ENCODE results near the gene RALGPS1. TPM values are rescaled to one million over a fixed set of nuclear protein-coding genes. Genes with fewer than 3 reads are reported as not detected.
A peak's percentile ranks its signal among the peaks of the same experiment; 100 is the strongest.

The RALGPS1 gene
- total RNA-seq, 1 experiment from 2014 or later: 6.4 TPM

- DNase-seq: peak; percentile 96
- Histone ChIP-seq H3K36me3 (replicated peaks; ENCODE audit: control insufficient read depth, insufficient read depth, low read length) (no peaks in the 10 kb centered on the region), H3K4me3 (ENCODE audit: insufficient read depth, low read depth, low read length) (no peak overlapping the region), H3K27me3 (ENCODE audit: control insufficient read depth, insufficient read depth, low read length) (no peaks in the 10 kb centered on the region)
Observed at GRCh38 chr9:127112056-127112455, 197.5 kb downstream of the RALGPS1 start.

- DNase-seq: no peak
- Histone ChIP-seq H3K36me3 (replicated peaks; ENCODE audit: control insufficient read depth, insufficient read depth, low read length) (no peaks in the 10 kb centered on the region), H3K4me3 (ENCODE audit: insufficient read depth, low read depth, low read length) (no peak overlapping the region), H3K27me3 (ENCODE audit: control insufficient read depth, insufficient read depth, low read length) (no peaks in the 10 kb centered on the region)
Observed at GRCh38 chr9:127112735-127113161, 198.2 kb downstream of the RALGPS1 start.

GRCh38 chr9:127113191-127113972 is 198.8 kb downstream of the RALGPS1 start:
- no peak overlapping the region for H3K4me3 ChIP-seq (ENCODE audit: insufficient read depth, low read depth, low read length)
- H3K36me3 ChIP-seq (replicated peaks; ENCODE audit: control insufficient read depth, insufficient read depth, low read length): no peaks in the 10 kb centered on the region
- H3K27me3 ChIP-seq (ENCODE audit: control insufficient read depth, insufficient read depth, low read length): no peaks in the 10 kb centered on the region
- no peak for DNase-seq

GRCh38 chr9:127114606-127115005 is 200.0 kb downstream of the RALGPS1 start:
- Histone ChIP-seq H3K36me3 (replicated peaks; ENCODE audit: control insufficient read depth, insufficient read depth, low read length) (no peaks in the 10 kb centered on the region), H3K4me3 (ENCODE audit: insufficient read depth, low read depth, low read length) (no peak overlapping the region), H3K27me3 (ENCODE audit: control insufficient read depth, insufficient read depth, low read length) (no peaks in the 10 kb centered on the region)
- DNase-seq: no peak

GRCh38 chr9:127116088-127116726 is 201.6 kb downstream of the RALGPS1 start:
- H3K36me3 ChIP-seq (replicated peaks; ENCODE audit: control insufficient read depth, insufficient read depth, low read length): no peaks in the 10 kb centered on the region
- no peak for DNase-seq

GRCh38 chr9:127116957-127117356 is 202.4 kb downstream of the RALGPS1 start:
- no peaks in the 10 kb centered on the region for H3K27me3 ChIP-seq (ENCODE audit: control insufficient read depth, insufficient read depth, low read length)
- H3K36me3 ChIP-seq (replicated peaks; ENCODE audit: control insufficient read depth, insufficient read depth, low read length): no peaks in the 10 kb centered on the region
- no peak overlapping the region for H3K4me3 ChIP-seq (ENCODE audit: insufficient read depth, low read depth, low read length)
- no peak for DNase-seq

More at GRCh38 chr9:127116088-127116726, 201.6 kb downstream of the RALGPS1 start:
- Histone ChIP-seq H3K4me3 (ENCODE audit: insufficient read depth, low read depth, low read length) (no peak overlapping the region), H3K27me3 (ENCODE audit: control insufficient read depth, insufficient read depth, low read length) (no peaks in the 10 kb centered on the region)

GRCh38 chr9:127117801-127118200 is 203.2 kb downstream of the RALGPS1 start:
- DNase-seq: no peak
- Histone ChIP-seq H3K4me3 (ENCODE audit: insufficient read depth, low read depth, low read length) (no peak overlapping the region), H3K36me3 (replicated peaks; ENCODE audit: control insufficient read depth, insufficient read depth, low read length) (no peaks in the 10 kb centered on the region), H3K27me3 (ENCODE audit: control insufficient read depth, insufficient read depth, low read length) (no peaks in the 10 kb centered on the region)

GRCh38 chr9:127118597-127119319 is 204.2 kb downstream of the RALGPS1 start:
- Histone ChIP-seq H3K27me3 (ENCODE audit: control insufficient read depth, insufficient read depth, low read length) (no peaks in the 10 kb centered on the region; the same call in 1 of the 2 replicates), H3K36me3 (replicated peaks; ENCODE audit: control insufficient read depth, insufficient read depth, low read length) (no peaks in the 10 kb centered on the region), H3K4me3 (ENCODE audit: insufficient read depth, low read depth, low read length) (no peak overlapping the region)
- no peak for DNase-seq

GRCh38 chr9:127119320-127119709 is 204.7 kb downstream of the RALGPS1 start:
- DNase-seq: no peak
- no peaks in the 10 kb centered on the region for H3K36me3 ChIP-seq (replicated peaks; ENCODE audit: control insufficient read depth, insufficient read depth, low read length)
- H3K27me3 ChIP-seq (ENCODE audit: control insufficient read depth, insufficient read depth, low read length): no peaks in the 10 kb centered on the region; the same call in 1 of the 2 replicates
- no peak overlapping the region for H3K4me3 ChIP-seq (ENCODE audit: insufficient read depth, low read depth, low read length)

GRCh38 chr9:127121628-127122175 is 207.1 kb downstream of the RALGPS1 start:
- no peaks in the 10 kb centered on the region for H3K36me3 ChIP-seq (replicated peaks; ENCODE audit: control insufficient read depth, insufficient read depth, low read length)
- peak overlapping the region; percentile 51 for H3K4me3 ChIP-seq (ENCODE audit: insufficient read depth, low read depth, low read length)
- H3K27me3 ChIP-seq (ENCODE audit: control insufficient read depth, insufficient read depth, low read length): no peaks in the 10 kb centered on the region; the same call in 1 of the 2 replicates
- DNase-seq: peak; percentile 64

- Histone ChIP-seq H3K27me3 (ENCODE audit: control insufficient read depth, insufficient read depth, low read length) (no peaks in the 10 kb centered on the region; the same call in 1 of the 2 replicates), H3K36me3 (replicated peaks; ENCODE audit: control insufficient read depth, insufficient read depth, low read length) (no peaks in the 10 kb centered on the region), H3K4me3 (ENCODE audit: insufficient read depth, low read depth, low read length) (peak within 1 kb of the TSS; percentile 51)
- DNase-seq: peak; percentile 98
Observed at GRCh38 chr9:127122176-127123063, 207.8 kb downstream of the RALGPS1 start, which contains the start of gene ANGPTL2. Gene ANGPTL2, minus strand, starts transcription at chr9:127122635. Its CDS starts 13,904 bp downstream, at chr9:127108731.

- no peak for DNase-seq
- H3K27me3 ChIP-seq (ENCODE audit: control insufficient read depth, insufficient read depth, low read length): no peaks in the 10 kb centered on the region; the same call in 1 of the 2 replicates
- no peaks in the 10 kb centered on the region for H3K36me3 ChIP-seq (replicated peaks; ENCODE audit: control insufficient read depth, insufficient read depth, low read length)
- H3K4me3 ChIP-seq (ENCODE audit: insufficient read depth, low read depth, low read length): peak overlapping the region; percentile 51
Observed at GRCh38 chr9:127123064-127123890, 208.7 kb downstream of the RALGPS1 start.

GRCh38 chr9:127124111-127124531 is 209.5 kb downstream of the RALGPS1 start:
- no peak for DNase-seq
- Histone ChIP-seq H3K36me3 (replicated peaks; ENCODE audit: control insufficient read depth, insufficient read depth, low read length) (no peaks in the 10 kb centered on the region), H3K27me3 (ENCODE audit: control insufficient read depth, insufficient read depth, low read length) (no peaks in the 10 kb centered on the region; the same call in 1 of the 2 replicates), H3K4me3 (ENCODE audit: insufficient read depth, low read depth, low read length) (no peak overlapping the region)

All from H7 (cell line).